Measurements from ENCODE around the gene DTYMK. TPM values are rescaled to one million over a fixed set of nuclear protein-coding genes. Genes with fewer than 3 reads are reported as not detected.
A peak's percentile ranks its signal among the peaks of the same experiment; 100 is the strongest.

The DTYMK gene
- total and polyA plus RNA-seq, 10 of the 15 experiments (the other 5 are each of a cell fraction or from before 2014, with no cell fraction given): 7.0 to 220 (median 59.3) TPM

DNA sequence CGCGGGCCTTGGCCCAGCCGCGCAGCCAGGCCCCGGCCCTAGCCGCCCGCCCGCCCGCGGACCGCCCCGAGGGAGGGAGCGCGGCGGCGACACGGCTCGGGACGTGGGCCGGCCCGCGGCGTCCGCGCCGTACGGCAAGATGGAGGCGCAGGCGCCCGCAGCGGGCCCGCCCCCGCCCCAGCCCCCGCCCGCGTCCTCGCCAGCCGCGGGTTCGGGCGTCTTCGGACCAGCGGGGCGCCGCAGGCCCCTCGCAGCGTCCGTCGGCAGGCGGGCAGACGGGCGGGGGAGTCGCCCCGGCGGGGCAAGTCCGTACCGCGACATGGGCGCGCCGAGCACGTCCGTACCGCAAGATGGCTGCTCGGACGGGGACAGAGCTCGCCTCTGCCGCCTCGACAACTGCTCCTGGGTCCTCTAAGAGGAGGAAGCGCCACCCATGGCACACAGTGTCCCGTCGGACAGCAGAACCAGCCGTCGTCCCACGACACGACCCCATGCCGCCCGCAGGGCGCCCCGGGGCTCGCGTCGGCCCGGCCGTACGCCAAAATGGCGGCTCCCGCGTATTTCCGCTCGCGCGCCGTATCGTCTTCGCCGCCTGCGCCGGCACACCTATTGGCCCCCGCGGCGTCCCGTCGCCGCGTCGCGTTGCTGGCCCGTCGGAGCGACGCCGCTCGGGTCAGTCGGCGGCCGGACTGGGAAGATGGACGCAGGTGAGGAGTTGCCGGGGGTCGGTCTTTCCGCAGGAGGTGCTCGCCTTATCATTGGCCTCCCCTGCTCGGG is 49.4 kb downstream of the DTYMK start, which contains the start of the genes ATG4B and THAP4 (continued):
- TF ChIP-seq SP1 (IDR thresholded peaks at IDR 0.05; ENCODE audit: low read depth, low read length) (peak; percentile 54), BHLHE40 (IDR thresholded peaks at IDR 0.05; ENCODE audit: borderline replicate concordance in 1 of 2, low read depth in 2 of 2, low read length in 1 of 2) (peak; percentile 43 to 80; a peak in 2 of 4 replicates), EP300 (IDR thresholded peaks at IDR 0.05; ENCODE audit: borderline replicate concordance in 1 of 2, control insufficient read depth in 1 of 2, low read depth in 2 of 2, low read length in 2 of 2) (0 out of 4 replicates have a peak, but pooled peaks of 1 of the 2 experiments have one; percentile 42), YBX1 (IDR thresholded peaks at IDR 0.05) (no peak), DPF2 (IDR thresholded peaks at IDR 0.05) (0 out of 2 replicates have a peak, but pooled peaks have one; percentile 32), TARDBP (IDR thresholded peaks at IDR 0.05; ENCODE audit: borderline replicate concordance) (peak; percentile 78), CREB1 (IDR thresholded peaks at IDR 0.05; ENCODE audit: low read depth) (peak; percentile 98), SRF (IDR thresholded peaks at IDR 0.05; ENCODE audit: low read depth in 2 of 2, low read length in 2 of 2) (peak; percentile 20 to 92; a peak in 2 of 4 replicates), JUND (IDR thresholded peaks at IDR 0.05; ENCODE audit: low read depth, low read length) (no peak), PAX8 (IDR thresholded peaks at IDR 0.05) (no peak), RCOR1 (conservative IDR thresholded peaks at IDR 0.05; ENCODE audit: low read depth, low read length) (peak; percentile 95), CBFB (IDR thresholded peaks at IDR 0.05; ENCODE audit: low read depth) (no peak), RBBP5 (conservative IDR thresholded peaks at IDR 0.05) (no peak; the same call in 1 of the 2 replicates), RAD21 (IDR thresholded peaks at IDR 0.05; ENCODE audit: insufficient read depth, low read depth, low read length) (no peak), RAD51 (IDR thresholded peaks at IDR 0.05) (no peak), SREBF2 (IDR thresholded peaks at IDR 0.05; ENCODE audit: low read length) (no peak), SMARCA5 (IDR thresholded peaks at IDR 0.05) (no peak; the same call in 1 of the 2 replicates)
- TF ChIP-seq, protein P1, sequence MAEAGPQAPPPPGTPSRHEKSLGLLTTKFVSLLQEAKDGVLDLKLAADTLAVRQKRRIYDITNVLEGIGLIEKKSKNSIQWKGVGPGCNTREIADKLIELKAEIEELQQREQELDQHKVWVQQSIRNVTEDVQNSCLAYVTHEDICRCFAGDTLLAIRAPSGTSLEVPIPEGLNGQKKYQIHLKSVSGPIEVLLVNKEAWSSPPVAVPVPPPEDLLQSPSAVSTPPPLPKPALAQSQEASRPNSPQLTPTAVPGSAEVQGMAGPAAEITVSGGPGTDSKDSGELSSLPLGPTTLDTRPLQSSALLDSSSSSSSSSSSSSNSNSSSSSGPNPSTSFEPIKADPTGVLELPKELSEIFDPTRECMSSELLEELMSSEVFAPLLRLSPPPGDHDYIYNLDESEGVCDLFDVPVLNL (IDR thresholded peaks at IDR 0.05; ENCODE audit: low read depth, low read length): no peak
- TF ChIP-seq, protein P2, sequence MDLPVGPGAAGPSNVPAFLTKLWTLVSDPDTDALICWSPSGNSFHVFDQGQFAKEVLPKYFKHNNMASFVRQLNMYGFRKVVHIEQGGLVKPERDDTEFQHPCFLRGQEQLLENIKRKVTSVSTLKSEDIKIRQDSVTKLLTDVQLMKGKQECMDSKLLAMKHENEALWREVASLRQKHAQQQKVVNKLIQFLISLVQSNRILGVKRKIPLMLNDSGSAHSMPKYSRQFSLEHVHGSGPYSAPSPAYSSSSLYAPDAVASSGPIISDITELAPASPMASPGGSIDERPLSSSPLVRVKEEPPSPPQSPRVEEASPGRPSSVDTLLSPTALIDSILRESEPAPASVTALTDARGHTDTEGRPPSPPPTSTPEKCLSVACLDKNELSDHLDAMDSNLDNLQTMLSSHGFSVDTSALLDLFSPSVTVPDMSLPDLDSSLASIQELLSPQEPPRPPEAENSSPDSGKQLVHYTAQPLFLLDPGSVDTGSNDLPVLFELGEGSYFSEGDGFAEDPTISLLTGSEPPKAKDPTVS (IDR thresholded peaks at IDR 0.05; ENCODE audit: low read depth, low read length): no peak
- TF ChIP-seq, protein P3, sequence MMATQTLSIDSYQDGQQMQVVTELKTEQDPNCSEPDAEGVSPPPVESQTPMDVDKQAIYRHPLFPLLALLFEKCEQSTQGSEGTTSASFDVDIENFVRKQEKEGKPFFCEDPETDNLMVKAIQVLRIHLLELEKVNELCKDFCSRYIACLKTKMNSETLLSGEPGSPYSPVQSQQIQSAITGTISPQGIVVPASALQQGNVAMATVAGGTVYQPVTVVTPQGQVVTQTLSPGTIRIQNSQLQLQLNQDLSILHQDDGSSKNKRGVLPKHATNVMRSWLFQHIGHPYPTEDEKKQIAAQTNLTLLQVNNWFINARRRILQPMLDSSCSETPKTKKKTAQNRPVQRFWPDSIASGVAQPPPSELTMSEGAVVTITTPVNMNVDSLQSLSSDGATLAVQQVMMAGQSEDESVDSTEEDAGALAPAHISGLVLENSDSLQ (IDR thresholded peaks at IDR 0.05): peak; percentile 59
- TF ChIP-seq, protein P4, sequence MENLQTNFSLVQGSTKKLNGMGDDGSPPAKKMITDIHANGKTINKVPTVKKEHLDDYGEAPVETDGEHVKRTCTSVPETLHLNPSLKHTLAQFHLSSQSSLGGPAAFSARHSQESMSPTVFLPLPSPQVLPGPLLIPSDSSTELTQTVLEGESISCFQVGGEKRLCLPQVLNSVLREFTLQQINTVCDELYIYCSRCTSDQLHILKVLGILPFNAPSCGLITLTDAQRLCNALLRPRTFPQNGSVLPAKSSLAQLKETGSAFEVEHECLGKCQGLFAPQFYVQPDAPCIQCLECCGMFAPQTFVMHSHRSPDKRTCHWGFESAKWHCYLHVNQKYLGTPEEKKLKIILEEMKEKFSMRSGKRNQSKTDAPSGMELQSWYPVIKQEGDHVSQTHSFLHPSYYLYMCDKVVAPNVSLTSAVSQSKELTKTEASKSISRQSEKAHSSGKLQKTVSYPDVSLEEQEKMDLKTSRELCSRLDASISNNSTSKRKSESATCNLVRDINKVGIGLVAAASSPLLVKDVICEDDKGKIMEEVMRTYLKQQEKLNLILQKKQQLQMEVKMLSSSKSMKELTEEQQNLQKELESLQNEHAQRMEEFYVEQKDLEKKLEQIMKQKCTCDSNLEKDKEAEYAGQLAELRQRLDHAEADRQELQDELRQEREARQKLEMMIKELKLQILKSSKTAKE (IDR thresholded peaks at IDR 0.05; ENCODE audit: low read depth, poor library complexity, severe bottlenecking): no peak

All from GM12878 (cell line).